ENCODE data around the gene STAC. TPM values are rescaled to one million over a fixed set of nuclear protein-coding genes. Genes with fewer than 3 reads are reported as not detected.
"Not testable (repeated sequence)": the region's sequence is repeated elsewhere in the genome, so short reads cannot be mapped to it uniquely, and the experiment has no call there.

Gene STAC
- total and polyA plus RNA-seq, 7 experiments from 2014 or later, result 0.22 TPM; not detected in 6

DNA sequence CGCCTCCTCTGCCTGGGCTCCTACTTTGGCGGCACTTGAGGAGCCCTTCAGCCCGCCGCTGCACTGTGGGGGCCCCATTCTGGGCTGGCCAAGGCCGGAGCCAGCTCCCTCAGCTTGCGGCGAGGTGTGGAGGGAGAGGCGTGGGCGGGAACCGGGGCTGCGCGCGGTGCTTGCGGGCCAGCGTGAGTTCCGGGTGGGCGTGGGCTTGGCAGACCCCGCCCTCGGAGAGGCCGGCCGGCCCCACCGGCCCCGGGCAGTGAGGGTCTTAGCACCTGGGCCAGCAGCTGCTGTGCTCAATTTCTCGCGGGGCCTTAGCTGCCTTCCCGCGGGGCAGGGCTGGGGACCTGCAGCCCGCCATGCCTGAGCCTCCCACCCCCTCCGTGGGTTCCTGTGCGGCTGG, 72.9 kb downstream of the STAC start:
- ATAC-seq; intact Hi-C loops (cut with micrococcal nuclease): not testable (repeated sequence)
- peak in 1 of 9 donors; percentile 15 for DNase-seq

DNA sequence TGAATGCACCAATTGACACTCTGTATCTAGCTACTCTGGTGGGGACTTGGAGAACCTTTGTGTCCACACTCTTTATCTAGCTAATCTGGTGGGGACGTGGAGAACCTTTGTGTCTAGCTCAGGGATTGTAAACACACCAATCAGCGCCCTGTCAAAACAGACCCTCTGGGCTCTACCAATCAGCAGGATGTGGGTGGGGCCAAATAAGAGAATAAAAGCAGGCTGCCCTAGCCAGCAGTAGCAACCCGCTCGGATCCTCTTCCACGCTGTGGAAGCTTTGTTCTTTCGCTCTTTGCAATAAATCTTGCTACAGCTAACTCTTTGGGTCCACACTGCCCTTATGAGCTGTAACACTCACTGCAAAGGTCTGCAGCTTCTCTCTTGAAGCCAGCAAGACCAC, 73.6 kb downstream of the STAC start:
- H3K27me3 ChIP-seq (ENCODE audit: control insufficient read depth in 2 of 2, insufficient read depth in 2 of 2, low read length in 2 of 2); H3K36me3 Mint-ChIP-seq; POLR2A ChIA-PET; intact Hi-C loops (cut with micrococcal nuclease); H3K4me1 ChIP-seq (ENCODE audit: control insufficient read depth in 2 of 2, insufficient read depth in 2 of 2, low read length in 2 of 2); H3K27ac Mint-ChIP-seq; ATAC-seq; H3K36me3 ChIP-seq (ENCODE audit: control insufficient read depth in 2 of 3, insufficient read depth in 3 of 3, low read length in 3 of 3); H3K9me3 Mint-ChIP-seq; H3K27me3 Mint-ChIP-seq; H3K4me3 ChIP-seq (ENCODE audit: low read length); CTCF ChIA-PET; H3K4me1 Mint-ChIP-seq; H3K27ac ChIP-seq (ENCODE audit: low read depth, low read length); H3K9me3 ChIP-seq (ENCODE audit: control insufficient read depth in 2 of 3, low read length in 3 of 3): not testable (repeated sequence)
- H3K4me3 Mint-ChIP-seq, result peak overlapping the region in 1 of 10 donors; percentile 65
- peak in 1 of 9 donors; percentile 4 for DNase-seq

More for the DNA sequence above, 72.9 kb downstream of the STAC start:
- H3K27ac ChIP-seq (ENCODE audit: low read depth, low read length); H3K9me3 ChIP-seq (ENCODE audit: control insufficient read depth in 2 of 3, low read length in 3 of 3); H3K27ac Mint-ChIP-seq; H3K9me3 Mint-ChIP-seq; H3K27me3 Mint-ChIP-seq; H3K4me3 ChIP-seq (ENCODE audit: low read length); H3K36me3 ChIP-seq (ENCODE audit: control insufficient read depth in 2 of 3, insufficient read depth in 3 of 3, low read length in 3 of 3); H3K36me3 Mint-ChIP-seq; H3K27me3 ChIP-seq (ENCODE audit: control insufficient read depth in 2 of 2, insufficient read depth in 2 of 2, low read length in 2 of 2); H3K4me3 Mint-ChIP-seq; POLR2A ChIA-PET; H3K4me1 ChIP-seq (ENCODE audit: control insufficient read depth in 2 of 2, insufficient read depth in 2 of 2, low read length in 2 of 2); CTCF ChIA-PET; H3K4me1 Mint-ChIP-seq: not testable (repeated sequence)

DNA sequence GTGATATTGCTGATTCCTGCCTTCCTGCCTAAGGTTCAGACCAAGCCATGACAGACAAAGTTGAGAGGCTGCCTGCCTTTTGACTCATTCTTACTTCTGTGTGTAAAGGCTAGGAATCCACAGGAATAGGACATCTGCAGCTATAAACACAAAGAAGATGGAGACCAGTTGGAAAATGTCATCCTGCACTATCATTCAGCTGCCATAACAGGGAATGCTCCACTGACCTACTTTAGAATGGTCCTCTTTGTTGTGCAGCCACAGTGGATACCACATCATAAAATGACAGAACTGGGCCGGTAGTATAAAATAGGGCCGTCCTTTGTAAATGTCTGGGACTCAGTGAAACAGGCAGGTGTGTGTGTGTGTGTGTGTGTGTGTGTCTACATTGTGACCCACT, 75.1 kb downstream of the STAC start:
- Mint-ChIP-seq H3K4me1 (peaks cover 0 to 1% (median 0%) of the 10 kb centered on the region in 7 donors), H3K9me3 (peaks cover 0 to 2% (median 0%) of the 10 kb centered on the region in 11 donors), H3K27me3 (peaks cover 0 to 10% (median 4%) of the 10 kb centered on the region in 5 donors), H3K27ac (no peak overlapping the region), H3K4me3 (no peak overlapping the region), H3K36me3 (no peaks in the 10 kb centered on the region)
- no peaks in the 10 kb centered on the region for H3K27me3 ChIP-seq (ENCODE audit: control insufficient read depth in 2 of 2, insufficient read depth in 2 of 2, low read length in 2 of 2)
- no peaks in the 10 kb centered on the region for H3K36me3 ChIP-seq (ENCODE audit: control insufficient read depth in 2 of 3, insufficient read depth in 3 of 3, low read length in 3 of 3)
- ATAC-seq (no peak), DNase-seq (no peak)
- ChIA-PET CTCF (no interaction called here), POLR2A (no interaction called here)
- no peak overlapping the region for H3K4me3 ChIP-seq (ENCODE audit: low read length)
- no peak overlapping the region for H3K27ac ChIP-seq (ENCODE audit: low read depth, low read length)
- no peaks in the 10 kb centered on the region for H3K4me1 ChIP-seq (ENCODE audit: control insufficient read depth in 2 of 2, insufficient read depth in 2 of 2, low read length in 2 of 2)
- no peaks in the 10 kb centered on the region for H3K9me3 ChIP-seq (ENCODE audit: control insufficient read depth in 2 of 3, low read length in 3 of 3)
- intact Hi-C loops (cut with micrococcal nuclease), result no loop called here

DNA sequence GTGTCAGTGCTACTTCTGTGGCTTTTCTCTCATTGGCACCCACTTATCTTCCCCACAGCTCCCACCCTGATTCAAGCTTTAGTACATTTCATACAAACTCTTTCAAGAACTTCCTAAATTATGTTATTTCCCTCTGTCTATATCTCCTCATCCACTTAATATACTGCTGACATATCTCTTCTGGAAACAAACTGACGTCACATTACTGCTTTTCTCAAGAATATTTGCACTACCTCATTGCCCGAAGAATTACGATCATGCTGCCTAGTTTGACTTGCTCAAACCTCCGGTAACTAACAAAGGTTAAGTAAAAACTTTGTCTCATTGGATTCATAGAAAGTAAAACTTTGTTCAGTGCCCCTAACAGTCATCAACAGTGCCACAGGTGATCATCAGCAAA, 76.5 kb downstream of the STAC start:
- POLR2A ChIA-PET, result no interaction called here
- Histone ChIP-seq H3K36me3 (ENCODE audit: control insufficient read depth in 2 of 3, insufficient read depth in 3 of 3, low read length in 3 of 3) (no peaks in the 10 kb centered on the region), H3K4me1 (ENCODE audit: control insufficient read depth in 2 of 2, insufficient read depth in 2 of 2, low read length in 2 of 2) (no peaks in the 10 kb centered on the region), H3K27me3 (ENCODE audit: control insufficient read depth in 2 of 2, insufficient read depth in 2 of 2, low read length in 2 of 2) (no peaks in the 10 kb centered on the region), H3K9me3 (ENCODE audit: control insufficient read depth in 2 of 3, low read length in 3 of 3) (no peaks in the 10 kb centered on the region), H3K4me3 (ENCODE audit: low read length) (no peak overlapping the region), H3K27ac (ENCODE audit: low read depth, low read length) (no peak overlapping the region)
- DNase-seq, result no peak
- Mint-ChIP-seq H3K9me3 (peaks cover 0 to 6% (median 0%) of the 10 kb centered on the region in 11 donors), H3K36me3 (no peaks in the 10 kb centered on the region), H3K4me1 (no peaks in the 10 kb centered on the region), H3K27ac (no peak overlapping the region), H3K4me3 (no peak overlapping the region), H3K27me3 (peaks cover 0 to 10% (median 4%) of the 10 kb centered on the region in 5 donors)
- ATAC-seq, result no peak
- CTCF ChIA-PET, result no interaction called here
- intact Hi-C loops (cut with micrococcal nuclease), result no loop called here

DNA sequence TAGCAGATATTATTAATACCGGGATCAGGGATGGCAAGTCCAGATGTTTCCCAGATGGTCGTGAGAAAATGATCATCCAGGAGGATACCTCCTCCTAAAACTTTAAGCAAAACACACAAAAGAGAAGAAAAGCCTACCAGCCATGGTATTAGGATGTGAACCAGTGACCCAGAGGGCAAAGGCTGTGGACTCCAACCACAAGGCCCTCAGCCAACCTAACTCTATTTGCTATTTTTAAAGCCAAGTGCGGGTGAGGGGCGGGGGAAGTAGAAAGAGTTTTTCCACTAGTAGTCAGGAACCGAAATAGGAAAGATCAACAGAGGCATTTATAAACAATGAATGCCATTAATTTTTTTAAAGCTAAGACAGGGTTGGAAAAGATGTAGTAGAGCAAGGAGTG, 77.4 kb downstream of the STAC start:
- no peaks in the 10 kb centered on the region for H3K27me3 ChIP-seq (ENCODE audit: control insufficient read depth in 2 of 2, insufficient read depth in 2 of 2, low read length in 2 of 2)
- H3K4me3 ChIP-seq (ENCODE audit: low read length), result no peak overlapping the region
- ChIA-PET POLR2A (no interaction called here), CTCF (no interaction called here)
- DNase-seq (no peak), ATAC-seq (no peak)
- Mint-ChIP-seq H3K36me3 (no peaks in the 10 kb centered on the region), H3K4me1 (no peaks in the 10 kb centered on the region), H3K9me3 (peaks cover 0 to 8% (median 0%) of the 10 kb centered on the region in 11 donors), H3K4me3 (no peak overlapping the region), H3K27ac (no peak overlapping the region), H3K27me3 (peaks cover 0 to 10% (median 4%) of the 10 kb centered on the region in 5 donors)
- no peaks in the 10 kb centered on the region for H3K9me3 ChIP-seq (ENCODE audit: control insufficient read depth in 2 of 3, low read length in 3 of 3)
- H3K36me3 ChIP-seq (ENCODE audit: control insufficient read depth in 2 of 3, insufficient read depth in 3 of 3, low read length in 3 of 3), result no peaks in the 10 kb centered on the region
- H3K4me1 ChIP-seq (ENCODE audit: control insufficient read depth in 2 of 2, insufficient read depth in 2 of 2, low read length in 2 of 2), result no peaks in the 10 kb centered on the region
- intact Hi-C loops (cut with micrococcal nuclease), result no loop called here
- no peak overlapping the region for H3K27ac ChIP-seq (ENCODE audit: low read depth, low read length)

DNA sequence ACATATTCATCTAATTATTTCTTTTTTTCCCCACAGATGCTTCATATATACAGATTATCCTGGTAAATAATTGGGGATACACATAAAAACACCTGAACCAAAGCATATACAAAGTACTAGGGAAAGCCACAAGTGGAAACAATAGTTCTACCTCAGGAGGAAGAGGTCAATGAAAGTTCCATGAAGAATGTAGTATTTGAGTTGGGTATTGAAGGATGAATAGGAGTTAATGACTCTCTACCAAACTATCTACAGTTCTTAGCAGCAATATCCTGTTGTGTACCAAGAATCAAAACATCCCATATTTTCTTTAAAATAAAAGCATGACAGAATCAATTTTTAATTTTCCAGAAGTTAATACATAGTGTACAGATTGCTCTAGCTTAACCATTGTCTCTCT, 78.9 kb downstream of the STAC start:
- ATAC-seq (no peak), DNase-seq (no peak)
- no peaks in the 10 kb centered on the region for H3K36me3 ChIP-seq (ENCODE audit: control insufficient read depth in 2 of 3, insufficient read depth in 3 of 3, low read length in 3 of 3)
- H3K27me3 Mint-ChIP-seq, result peaks cover 0 to 10% (median 4%) of the 10 kb centered on the region in 5 donors
- ChIA-PET CTCF (no interaction called here), POLR2A (no interaction called here)
- H3K36me3 Mint-ChIP-seq, result no peaks in the 10 kb centered on the region
- no peaks in the 10 kb centered on the region for H3K4me1 ChIP-seq (ENCODE audit: control insufficient read depth in 2 of 2, insufficient read depth in 2 of 2, low read length in 2 of 2)
- H3K27ac ChIP-seq (ENCODE audit: low read depth, low read length), result no peak overlapping the region
- intact Hi-C loops (cut with micrococcal nuclease), result no loop called here
- H3K9me3 ChIP-seq (ENCODE audit: control insufficient read depth in 2 of 3, low read length in 3 of 3), result no peaks in the 10 kb centered on the region
- no peak overlapping the region for H3K4me3 ChIP-seq (ENCODE audit: low read length)
- H3K27ac Mint-ChIP-seq, result no peak overlapping the region
- peaks cover 0 to 8% (median 0%) of the 10 kb centered on the region in 11 donors for H3K9me3 Mint-ChIP-seq
- no peaks in the 10 kb centered on the region for H3K27me3 ChIP-seq (ENCODE audit: control insufficient read depth in 2 of 2, insufficient read depth in 2 of 2, low read length in 2 of 2)
- H3K4me1 Mint-ChIP-seq, result no peaks in the 10 kb centered on the region
- H3K4me3 Mint-ChIP-seq, result no peak overlapping the region

DNA sequence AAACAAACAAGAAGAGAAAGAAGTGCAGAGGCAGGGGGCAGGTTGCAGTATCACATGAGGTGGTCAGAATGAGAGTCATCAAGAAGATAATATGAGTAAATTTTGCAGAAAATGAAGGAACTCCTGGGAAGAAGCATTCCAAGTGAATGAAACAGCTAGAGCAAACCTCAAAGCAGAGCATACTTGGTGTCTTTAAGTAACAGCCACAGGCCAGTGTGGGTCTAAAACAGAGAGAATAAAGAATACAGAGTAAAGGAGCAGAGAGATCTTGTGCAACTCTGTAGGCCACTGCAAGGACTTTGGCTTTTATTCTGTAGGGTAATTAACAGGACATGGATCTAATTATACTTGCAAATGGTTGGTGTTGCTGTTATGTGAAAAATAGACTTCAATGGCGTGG, 81.3 kb downstream of the STAC start:
- Mint-ChIP-seq H3K9me3 (peaks cover 0 to 9% (median 2%) of the 10 kb centered on the region in 11 donors), H3K27ac (no peak overlapping the region), H3K4me1 (no peaks in the 10 kb centered on the region), H3K27me3 (peaks cover 0 to 7% (median 0%) of the 10 kb centered on the region in 5 donors), H3K4me3 (no peak overlapping the region), H3K36me3 (no peaks in the 10 kb centered on the region)
- DNase-seq, result no peak
- ChIA-PET POLR2A (no interaction called here), CTCF (no interaction called here)
- no peak for ATAC-seq
- H3K9me3 ChIP-seq (ENCODE audit: control insufficient read depth in 2 of 3, low read length in 3 of 3), result no peaks in the 10 kb centered on the region
- no peaks in the 10 kb centered on the region for H3K4me1 ChIP-seq (ENCODE audit: control insufficient read depth in 2 of 2, insufficient read depth in 2 of 2, low read length in 2 of 2)
- intact Hi-C loops (cut with micrococcal nuclease), result no loop called here
- H3K4me3 ChIP-seq (ENCODE audit: low read length), result no peak overlapping the region
- no peaks in the 10 kb centered on the region for H3K27me3 ChIP-seq (ENCODE audit: control insufficient read depth in 2 of 2, insufficient read depth in 2 of 2, low read length in 2 of 2)
- no peak overlapping the region for H3K27ac ChIP-seq (ENCODE audit: low read depth, low read length)
- H3K36me3 ChIP-seq (ENCODE audit: control insufficient read depth in 2 of 3, insufficient read depth in 3 of 3, low read length in 3 of 3), result no peaks in the 10 kb centered on the region
